Stimulated activated CD4-positive, alpha-beta T cell treated with anti-CD3 and anti-CD28 coated beads, Interleukin-2, amount 100 ng/mL, for 24 hours (primary cell): Measurements from ENCODE around the gene ALKBH3.

ENCODE experiments used
- DNase-seq, 2 donors: peaks; one replicate each; pipeline ENCODE4 v3.0.0-alpha.2; 2020

Gene ALKBH3

GRCh38 chr11:43968719-43969118, 88.1 kb downstream of the ALKBH3 start:
- no peak for DNase-seq

- no peak for DNase-seq
These were observed 88.9 kb downstream of the ALKBH3 start for GRCh38 chr11:43969543-43969942.
